Adrenal gland (tissue), 5 donors: ENCODE results near the gene NR2E1.

Experiments
- POLR2A ChIP-seq, 2 donors: fragments of 450-650 bp; IDR thresholded peaks; one replicate each; pipeline ENCODE4 v1.6.1; 2017; ENCODE audit warnings: antibody characterized with exemption in 2 of 2, mild to moderate bottlenecking in 2 of 2, moderate library complexity in 1 of 2
- TF ChIP-seq, protein P1 (sequence below), 6 experiments: fragments of 450-650 bp in 4 of 6; fragments of 200-600 bp in 2 of 6; sonication (generic) in 1 of 6; IDR thresholded peaks; 1 replicate in 5 of 6; 2 replicates in 1 of 6; pipeline versions ENCODE4 v1.5.1 to v1.8.0; 2016 to 2021; ENCODE audit warnings: antibody characterized with exemption in 6 of 6, mild to moderate bottlenecking in 2 of 6, moderate library complexity in 1 of 6
- donor health status: DM: no; HTN: no; CAD: no.

DNA sequence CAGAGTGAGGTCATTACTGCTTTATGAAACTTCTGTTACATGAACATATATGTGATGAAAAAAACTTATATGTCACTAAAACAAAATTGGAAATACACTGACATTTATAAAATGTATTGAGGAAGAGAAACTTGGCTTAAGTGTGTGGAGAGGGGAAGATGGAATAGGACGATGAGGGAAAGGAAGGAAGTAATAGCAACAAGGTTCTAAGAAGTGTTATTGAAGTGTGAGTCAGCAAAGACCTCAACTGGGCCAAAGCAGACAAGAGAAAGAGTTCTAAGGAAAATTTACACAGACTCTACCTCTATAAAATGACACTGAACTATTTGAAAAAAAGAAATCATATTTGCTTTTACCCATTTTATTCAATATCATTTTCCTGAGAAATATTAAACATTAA, 56.7 kb downstream of the NR2E1 start:
- TF ChIP-seq, protein P1, sequence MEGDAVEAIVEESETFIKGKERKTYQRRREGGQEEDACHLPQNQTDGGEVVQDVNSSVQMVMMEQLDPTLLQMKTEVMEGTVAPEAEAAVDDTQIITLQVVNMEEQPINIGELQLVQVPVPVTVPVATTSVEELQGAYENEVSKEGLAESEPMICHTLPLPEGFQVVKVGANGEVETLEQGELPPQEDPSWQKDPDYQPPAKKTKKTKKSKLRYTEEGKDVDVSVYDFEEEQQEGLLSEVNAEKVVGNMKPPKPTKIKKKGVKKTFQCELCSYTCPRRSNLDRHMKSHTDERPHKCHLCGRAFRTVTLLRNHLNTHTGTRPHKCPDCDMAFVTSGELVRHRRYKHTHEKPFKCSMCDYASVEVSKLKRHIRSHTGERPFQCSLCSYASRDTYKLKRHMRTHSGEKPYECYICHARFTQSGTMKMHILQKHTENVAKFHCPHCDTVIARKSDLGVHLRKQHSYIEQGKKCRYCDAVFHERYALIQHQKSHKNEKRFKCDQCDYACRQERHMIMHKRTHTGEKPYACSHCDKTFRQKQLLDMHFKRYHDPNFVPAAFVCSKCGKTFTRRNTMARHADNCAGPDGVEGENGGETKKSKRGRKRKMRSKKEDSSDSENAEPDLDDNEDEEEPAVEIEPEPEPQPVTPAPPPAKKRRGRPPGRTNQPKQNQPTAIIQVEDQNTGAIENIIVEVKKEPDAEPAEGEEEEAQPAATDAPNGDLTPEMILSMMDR (IDR thresholded peaks at IDR 0.05), result no peak
- TF ChIP-seq POLR2A (IDR thresholded peaks at IDR 0.05), result no peak
